Measurements from ENCODE around the gene GAK.

Gene GAK

DNA sequence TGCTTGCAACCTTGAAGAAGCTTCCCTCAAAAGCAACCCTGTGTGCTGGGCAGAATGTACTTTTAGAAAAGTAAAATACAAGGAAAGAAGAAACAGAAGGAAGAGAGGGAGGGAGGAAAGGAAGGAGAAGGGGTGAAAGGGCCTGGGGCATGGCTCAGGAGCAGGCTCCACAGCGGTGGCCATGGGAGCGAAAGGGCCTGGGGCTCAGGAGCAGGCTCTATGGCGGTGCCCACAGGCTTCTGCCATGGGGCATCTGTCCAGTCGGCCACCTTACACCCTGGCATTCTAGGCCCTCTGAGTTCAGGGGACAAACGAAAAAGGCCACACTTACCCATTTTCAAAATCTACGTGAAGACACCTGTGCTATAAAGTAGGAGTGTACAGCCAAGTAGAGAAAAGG lies 31.4 kb downstream of the GAK start:
- TF ChIP-seq, protein P1, sequence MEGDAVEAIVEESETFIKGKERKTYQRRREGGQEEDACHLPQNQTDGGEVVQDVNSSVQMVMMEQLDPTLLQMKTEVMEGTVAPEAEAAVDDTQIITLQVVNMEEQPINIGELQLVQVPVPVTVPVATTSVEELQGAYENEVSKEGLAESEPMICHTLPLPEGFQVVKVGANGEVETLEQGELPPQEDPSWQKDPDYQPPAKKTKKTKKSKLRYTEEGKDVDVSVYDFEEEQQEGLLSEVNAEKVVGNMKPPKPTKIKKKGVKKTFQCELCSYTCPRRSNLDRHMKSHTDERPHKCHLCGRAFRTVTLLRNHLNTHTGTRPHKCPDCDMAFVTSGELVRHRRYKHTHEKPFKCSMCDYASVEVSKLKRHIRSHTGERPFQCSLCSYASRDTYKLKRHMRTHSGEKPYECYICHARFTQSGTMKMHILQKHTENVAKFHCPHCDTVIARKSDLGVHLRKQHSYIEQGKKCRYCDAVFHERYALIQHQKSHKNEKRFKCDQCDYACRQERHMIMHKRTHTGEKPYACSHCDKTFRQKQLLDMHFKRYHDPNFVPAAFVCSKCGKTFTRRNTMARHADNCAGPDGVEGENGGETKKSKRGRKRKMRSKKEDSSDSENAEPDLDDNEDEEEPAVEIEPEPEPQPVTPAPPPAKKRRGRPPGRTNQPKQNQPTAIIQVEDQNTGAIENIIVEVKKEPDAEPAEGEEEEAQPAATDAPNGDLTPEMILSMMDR (IDR thresholded peaks at IDR 0.05; ENCODE audit: borderline replicate concordance, control extremely low read depth, extremely low read depth, insufficient read depth, missing control alignments) = no peak
- DNase-seq (ENCODE audit: low spot score) = no peak
- in situ Hi-C loops (cut with MboI; ENCODE audit: low sequenced_read_pairs, unreplicated experiment) = no loop called here

DNA sequence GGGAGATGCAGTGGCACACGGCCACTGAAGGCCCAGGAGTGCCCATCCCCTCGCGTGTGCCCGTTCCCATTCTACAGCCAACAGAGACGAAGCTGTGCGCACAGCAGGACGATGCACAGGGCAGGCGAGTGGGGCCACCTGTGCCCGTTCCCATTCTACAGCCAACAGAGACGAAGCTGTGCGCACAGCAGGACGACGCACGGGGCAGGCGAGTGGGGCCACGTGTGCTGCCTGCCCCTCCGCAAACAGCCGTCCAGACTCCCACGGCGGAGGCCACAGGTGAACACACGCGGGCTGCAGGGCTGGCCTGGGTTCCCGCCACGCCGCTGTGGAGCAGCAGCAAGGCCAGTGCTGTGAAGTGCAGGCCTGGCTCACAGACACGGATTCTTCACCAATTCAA lies 32.0 kb downstream of the GAK start:
- DNase-seq (ENCODE audit: low spot score) = no peak
- TF ChIP-seq, protein P1 (IDR thresholded peaks at IDR 0.05; ENCODE audit: borderline replicate concordance, control extremely low read depth, extremely low read depth, insufficient read depth, missing control alignments) = no peak
- in situ Hi-C loops (cut with MboI; ENCODE audit: low sequenced_read_pairs, unreplicated experiment) = no loop called here

DNA sequence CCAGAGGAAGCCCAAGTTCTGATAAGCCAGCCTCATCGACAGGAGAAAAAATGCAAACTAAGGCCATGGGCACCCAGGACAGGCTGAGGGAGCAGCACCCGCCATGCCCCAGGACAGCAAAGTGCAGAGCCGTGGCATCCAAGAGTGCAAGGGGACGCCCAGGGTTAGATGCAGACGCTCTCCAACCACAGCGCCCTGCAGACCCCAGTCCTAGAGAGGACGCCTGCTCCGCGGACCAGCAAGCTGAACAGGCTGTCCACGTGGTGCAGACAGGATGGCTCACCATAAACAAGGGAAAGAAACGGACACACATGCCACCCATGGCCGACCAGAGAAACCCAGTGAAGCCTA lies 32.6 kb downstream of the GAK start:
- in situ Hi-C loops (cut with MboI; ENCODE audit: low sequenced_read_pairs, unreplicated experiment) = no loop called here
- DNase-seq (ENCODE audit: low spot score) = no peak
- TF ChIP-seq, protein P1 (IDR thresholded peaks at IDR 0.05; ENCODE audit: borderline replicate concordance, control extremely low read depth, extremely low read depth, insufficient read depth, missing control alignments) = no peak

DNA sequence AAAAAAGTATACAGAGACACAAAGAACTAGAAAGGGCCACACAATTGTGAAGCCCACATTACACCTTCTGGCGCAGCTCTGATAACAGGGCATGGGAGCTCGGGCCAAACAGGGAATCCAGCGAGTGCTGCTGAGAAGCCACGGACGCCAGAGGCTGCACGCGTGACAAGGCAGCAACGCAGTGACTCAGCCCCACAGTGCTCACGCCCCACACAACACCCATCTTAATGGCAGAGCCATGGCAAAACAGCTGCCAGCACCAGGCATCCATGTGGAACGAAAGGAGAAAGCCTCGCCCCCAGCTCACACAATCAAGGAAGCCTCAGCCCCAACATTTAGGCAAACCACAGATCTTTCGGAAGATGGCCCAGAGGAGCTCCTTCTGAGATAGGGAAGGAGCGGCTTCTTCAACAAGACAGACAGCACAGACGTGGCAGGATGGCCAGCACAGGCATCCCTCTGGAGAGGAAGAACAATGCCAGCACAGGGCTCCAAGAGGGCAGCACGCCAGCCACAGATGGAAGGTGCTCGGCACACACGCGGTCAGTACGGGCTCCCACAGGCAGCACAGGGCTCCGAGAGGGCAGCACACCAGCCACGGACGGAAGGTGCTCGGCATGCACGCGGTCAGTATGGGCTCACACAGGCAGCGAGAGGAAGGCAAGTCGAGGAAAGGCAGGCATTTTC lies 33.1 kb downstream of the GAK start:
- TF ChIP-seq, protein P1 (IDR thresholded peaks at IDR 0.05; ENCODE audit: borderline replicate concordance, control extremely low read depth, extremely low read depth, insufficient read depth, missing control alignments) = no peak
- in situ Hi-C loops (cut with MboI; ENCODE audit: low sequenced_read_pairs, unreplicated experiment) = no loop called here
- DNase-seq (ENCODE audit: low spot score) = no peak

DNA sequence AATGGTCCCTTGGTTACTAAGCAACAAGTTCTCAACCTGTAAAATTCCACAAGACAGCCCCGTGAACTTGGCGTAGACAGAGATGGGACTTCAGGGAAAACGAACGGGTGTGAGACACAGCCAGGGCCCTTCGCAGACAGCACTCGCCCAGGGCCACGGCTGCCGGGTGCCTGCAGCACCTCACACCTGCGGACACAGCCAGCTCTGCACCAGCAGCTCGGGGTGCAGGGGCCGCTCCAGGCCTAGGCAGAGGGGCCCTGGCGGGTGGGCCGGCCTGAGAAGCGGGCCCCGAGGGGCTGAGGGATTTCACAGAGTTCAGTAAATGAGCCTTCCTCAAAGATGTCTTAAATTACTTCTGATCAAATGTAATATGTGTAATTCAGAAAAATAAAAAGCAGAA lies 34.0 kb downstream of the GAK start:
- DNase-seq (ENCODE audit: low spot score) = no peak
- in situ Hi-C loops (cut with MboI; ENCODE audit: low sequenced_read_pairs, unreplicated experiment) = no loop called here
- TF ChIP-seq, protein P1 (IDR thresholded peaks at IDR 0.05; ENCODE audit: borderline replicate concordance, control extremely low read depth, extremely low read depth, insufficient read depth, missing control alignments) = no peak

DNA sequence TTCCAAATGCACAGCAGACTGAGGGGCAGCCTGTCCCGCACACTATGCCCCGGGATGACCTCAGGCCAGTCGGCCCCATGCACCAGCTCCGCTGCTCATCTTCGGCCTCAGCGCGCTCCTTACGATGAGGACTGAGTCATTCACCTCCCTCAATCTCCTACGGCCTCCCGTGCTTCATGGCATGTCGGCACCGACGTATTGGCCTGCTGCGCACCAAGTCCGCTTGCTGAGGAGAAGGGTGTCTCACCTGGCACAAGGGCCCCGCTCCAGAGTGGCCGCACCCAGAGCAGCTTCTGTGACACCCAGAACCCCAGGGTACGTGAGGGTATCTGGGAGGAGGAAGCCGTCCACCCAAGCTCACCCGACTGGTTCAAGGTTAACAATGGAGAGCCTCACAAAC lies 35.5 kb downstream of the GAK start:
- in situ Hi-C loops (cut with MboI; ENCODE audit: low sequenced_read_pairs, unreplicated experiment) = no loop called here
- DNase-seq (ENCODE audit: low spot score) = no peak
- TF ChIP-seq, protein P1 (IDR thresholded peaks at IDR 0.05; ENCODE audit: borderline replicate concordance, control extremely low read depth, extremely low read depth, insufficient read depth, missing control alignments) = no peak
